ENCODE data around the gene XXYLT1.

The XXYLT1 gene

GRCh38 chr3:195184716-195185421, 86.1 kb downstream of the XXYLT1 start:
- DNase-seq (ENCODE audit: low read depth) = no peak

- DNase-seq (ENCODE audit: low read depth) = no peak
Observed at GRCh38 chr3:195183071-195183776, 87.7 kb downstream of the XXYLT1 start.

- DNase-seq (ENCODE audit: low read depth) = no peak
Observed at GRCh38 chr3:195182470-195182795, 88.5 kb downstream of the XXYLT1 start.

GRCh38 chr3:195181741-195182469, 89.1 kb downstream of the XXYLT1 start:
- no peak for DNase-seq (ENCODE audit: low read depth)

- DNase-seq (ENCODE audit: low read depth) = no peak
Observed at GRCh38 chr3:195181113-195181498, 89.9 kb downstream of the XXYLT1 start.

GRCh38 chr3:195180490-195181112, 90.4 kb downstream of the XXYLT1 start:
- no peak for DNase-seq (ENCODE audit: low read depth)

GRCh38 chr3:195179776-195180489, 91.0 kb downstream of the XXYLT1 start:
- no peak for DNase-seq (ENCODE audit: low read depth)

- no peak for DNase-seq (ENCODE audit: low read depth)
Observed at GRCh38 chr3:195178124-195178910, 92.6 kb downstream of the XXYLT1 start.

- DNase-seq (ENCODE audit: low read depth) = no peak
Observed at GRCh38 chr3:195177422-195178123, 93.4 kb downstream of the XXYLT1 start.

- no peak for DNase-seq (ENCODE audit: low read depth)
Observed at GRCh38 chr3:195176776-195177175, 94.2 kb downstream of the XXYLT1 start.

- no peak for DNase-seq (ENCODE audit: low read depth)
Observed at GRCh38 chr3:195175476-195176337, 95.3 kb downstream of the XXYLT1 start.

- no peak for DNase-seq (ENCODE audit: low read depth)
Observed at GRCh38 chr3:195175076-195175475, 95.9 kb downstream of the XXYLT1 start.

- DNase-seq (ENCODE audit: low read depth) = no peak
Observed at GRCh38 chr3:195173657-195174056, 97.3 kb downstream of the XXYLT1 start.

- DNase-seq (ENCODE audit: low read depth) = no peak
Observed at GRCh38 chr3:195172896-195173295, 98.1 kb downstream of the XXYLT1 start.

- no peak for DNase-seq (ENCODE audit: low read depth)
Observed at GRCh38 chr3:195172039-195172684, 98.8 kb downstream of the XXYLT1 start.

GRCh38 chr3:195171093-195171873, 99.7 kb downstream of the XXYLT1 start:
- DNase-seq (ENCODE audit: low read depth) = no peak

GRCh38 chr3:195170496-195170895, 100.5 kb downstream of the XXYLT1 start:
- DNase-seq (ENCODE audit: low read depth) = no peak

- DNase-seq (ENCODE audit: low read depth) = no peak
Observed at GRCh38 chr3:195169011-195169649, 101.8 kb downstream of the XXYLT1 start.
